Nephron (organoid): ENCODE data around the gene GRIK3.

Source experiments
- H3K27ac Mint-ChIP-seq, 3 experiments: 2 replicates each; pipeline ENCODE4 v1.8.0; 2020; ENCODE audit warnings: mixed read lengths in 3 of 3, mild to moderate bottlenecking in 2 of 3, moderate library complexity in 1 of 3
- H3K27me3 Mint-ChIP-seq: 2 replicates; pipeline ENCODE4 v1.8.0; 2021; ENCODE audit warnings: low read depth, mild to moderate bottlenecking, moderate library complexity, mixed read lengths
- H3K36me3 Mint-ChIP-seq: 2 replicates; pipeline ENCODE4 v1.8.0; 2020; ENCODE audit warnings: low read depth, mixed read lengths
- H3K4me1 Mint-ChIP-seq: 2 replicates; pipeline ENCODE4 v1.8.0; 2020; ENCODE audit warnings: mixed read lengths
- H3K4me3 Mint-ChIP-seq, 3 experiments: 2 replicates each; pipeline ENCODE4 v1.8.0; 2020; ENCODE audit warnings: mild to moderate bottlenecking in 3 of 3, mixed read lengths in 3 of 3, moderate library complexity in 2 of 3
- H3K9me3 Mint-ChIP-seq: 2 replicates; pipeline ENCODE4 v1.8.0; 2020; ENCODE audit warnings: mixed read lengths
- TF ChIP-seq, protein P1 (sequence below), 3 experiments: fragments of 200-600 bp; sonication (generic); IDR thresholded peaks; one replicate each; pipeline ENCODE4 v1.5.0; 2021; ENCODE audit warnings: antibody characterized with exemption in 3 of 3; ENCODE audit not compliant: unreplicated experiment in 3 of 3

The GRIK3 gene

DNA sequence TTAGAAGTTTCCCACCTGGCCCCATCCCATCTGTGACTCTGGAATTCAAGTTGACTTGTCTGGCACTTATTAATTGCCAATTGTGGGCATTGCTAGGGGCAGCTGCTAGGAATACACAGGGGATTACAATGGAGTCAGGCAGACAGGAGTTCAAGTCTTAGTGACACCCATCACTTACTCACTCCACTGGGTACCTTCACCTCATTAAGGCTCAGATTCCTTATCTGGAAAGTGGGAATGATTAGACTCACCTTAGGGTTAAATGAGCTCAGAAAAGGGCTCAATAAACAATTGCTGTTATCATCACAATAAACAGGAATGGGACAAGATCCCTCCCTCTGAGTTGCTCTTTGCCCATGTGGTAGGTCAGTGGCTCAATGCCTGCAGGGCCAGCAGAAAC, 18.2 kb downstream of the GRIK3 start:
- H3K4me3 Mint-ChIP-seq = no peak overlapping the region
- TF ChIP-seq, protein P1, sequence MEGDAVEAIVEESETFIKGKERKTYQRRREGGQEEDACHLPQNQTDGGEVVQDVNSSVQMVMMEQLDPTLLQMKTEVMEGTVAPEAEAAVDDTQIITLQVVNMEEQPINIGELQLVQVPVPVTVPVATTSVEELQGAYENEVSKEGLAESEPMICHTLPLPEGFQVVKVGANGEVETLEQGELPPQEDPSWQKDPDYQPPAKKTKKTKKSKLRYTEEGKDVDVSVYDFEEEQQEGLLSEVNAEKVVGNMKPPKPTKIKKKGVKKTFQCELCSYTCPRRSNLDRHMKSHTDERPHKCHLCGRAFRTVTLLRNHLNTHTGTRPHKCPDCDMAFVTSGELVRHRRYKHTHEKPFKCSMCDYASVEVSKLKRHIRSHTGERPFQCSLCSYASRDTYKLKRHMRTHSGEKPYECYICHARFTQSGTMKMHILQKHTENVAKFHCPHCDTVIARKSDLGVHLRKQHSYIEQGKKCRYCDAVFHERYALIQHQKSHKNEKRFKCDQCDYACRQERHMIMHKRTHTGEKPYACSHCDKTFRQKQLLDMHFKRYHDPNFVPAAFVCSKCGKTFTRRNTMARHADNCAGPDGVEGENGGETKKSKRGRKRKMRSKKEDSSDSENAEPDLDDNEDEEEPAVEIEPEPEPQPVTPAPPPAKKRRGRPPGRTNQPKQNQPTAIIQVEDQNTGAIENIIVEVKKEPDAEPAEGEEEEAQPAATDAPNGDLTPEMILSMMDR (IDR thresholded peaks at IDR 0.05; ENCODE audit: unreplicated experiment in 3 of 3) = no peak
- H3K27ac Mint-ChIP-seq = no peak overlapping the region
- H3K27me3 Mint-ChIP-seq = peaks cover 54% of the 10 kb centered on the region
- H3K9me3 Mint-ChIP-seq = no peaks in the 10 kb centered on the region
- H3K4me1 Mint-ChIP-seq = no peaks in the 10 kb centered on the region
- H3K36me3 Mint-ChIP-seq = no peaks in the 10 kb centered on the region

DNA sequence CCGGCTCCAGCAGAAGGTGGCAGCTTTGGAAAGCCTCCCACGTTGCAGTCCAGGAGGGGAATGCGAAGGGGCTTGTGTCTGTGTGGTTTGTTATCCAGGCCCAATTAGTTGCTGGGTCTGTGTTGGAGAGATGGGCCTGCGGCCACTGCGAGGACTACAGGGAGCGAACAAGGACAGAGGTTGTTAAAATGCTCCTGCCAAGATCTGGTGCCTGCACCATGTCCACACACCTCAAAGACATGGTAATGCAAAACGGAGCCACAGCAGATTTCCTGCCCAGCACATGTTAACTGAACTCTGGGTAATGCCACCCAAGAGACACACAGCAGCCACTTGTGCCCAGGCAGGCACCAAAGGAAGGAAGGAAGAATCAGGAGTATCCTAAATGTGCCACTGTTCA, 18.6 kb downstream of the GRIK3 start:
- H3K36me3 Mint-ChIP-seq = no peaks in the 10 kb centered on the region
- H3K27ac Mint-ChIP-seq = no peak overlapping the region
- H3K4me3 Mint-ChIP-seq = no peak overlapping the region
- H3K9me3 Mint-ChIP-seq = no peaks in the 10 kb centered on the region
- no peaks in the 10 kb centered on the region for H3K4me1 Mint-ChIP-seq
- peaks cover 50% of the 10 kb centered on the region for H3K27me3 Mint-ChIP-seq
- TF ChIP-seq, protein P1 (IDR thresholded peaks at IDR 0.05; ENCODE audit: unreplicated experiment in 3 of 3) = no peak

DNA sequence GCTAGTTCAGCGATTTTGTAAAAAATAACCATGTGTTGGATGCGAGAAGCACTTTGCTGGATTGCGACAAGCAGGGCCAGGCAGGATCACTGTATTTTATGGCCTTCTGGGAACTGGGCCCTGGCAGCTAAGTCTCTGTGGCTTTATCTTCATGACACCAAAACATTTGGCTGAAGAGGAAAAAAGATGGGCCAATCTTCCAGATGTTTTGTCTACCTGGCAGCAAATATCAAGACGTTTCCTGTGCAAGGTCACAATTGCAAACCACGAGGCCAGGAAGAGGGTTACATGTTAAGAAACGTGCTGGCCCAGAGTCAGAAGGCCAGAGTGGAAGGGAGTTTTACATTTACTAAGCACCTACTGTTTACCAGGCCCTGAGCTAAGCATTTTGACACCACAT, 22.1 kb downstream of the GRIK3 start:
- H3K4me3 Mint-ChIP-seq = no peak overlapping the region
- TF ChIP-seq, protein P1 (IDR thresholded peaks at IDR 0.05; ENCODE audit: unreplicated experiment in 3 of 3) = no peak
- no peaks in the 10 kb centered on the region for H3K36me3 Mint-ChIP-seq
- peaks cover 48% of the 10 kb centered on the region for H3K27me3 Mint-ChIP-seq
- no peaks in the 10 kb centered on the region for H3K9me3 Mint-ChIP-seq
- no peak overlapping the region for H3K27ac Mint-ChIP-seq
- H3K4me1 Mint-ChIP-seq = peaks cover 8% of the 10 kb centered on the region

DNA sequence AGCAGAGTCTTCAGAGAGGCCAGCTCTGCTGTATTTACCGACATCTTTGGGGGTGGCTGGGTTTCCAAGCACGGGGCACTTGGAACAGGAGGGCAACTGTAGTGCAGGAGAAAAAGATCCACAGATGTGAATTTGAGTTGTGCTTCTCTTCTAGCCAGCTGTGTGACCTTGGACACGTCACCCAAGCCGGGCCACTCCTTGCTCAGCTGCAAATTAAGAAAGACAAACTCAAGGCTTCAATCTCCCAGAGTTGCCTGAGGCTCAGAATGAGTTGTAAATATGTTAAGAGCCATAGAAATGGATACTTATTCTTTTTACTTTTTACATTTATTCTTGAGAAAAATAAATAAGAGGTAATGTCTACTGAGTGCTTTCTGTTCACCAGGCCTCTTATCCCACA, 24.3 kb downstream of the GRIK3 start:
- no peaks in the 10 kb centered on the region for H3K36me3 Mint-ChIP-seq
- H3K27ac Mint-ChIP-seq = peak overlapping the region in 1 of 3 experiments; percentile 29
- H3K27me3 Mint-ChIP-seq = peaks cover 50% of the 10 kb centered on the region
- peaks cover 8% of the 10 kb centered on the region for H3K4me1 Mint-ChIP-seq
- no peaks in the 10 kb centered on the region for H3K9me3 Mint-ChIP-seq
- TF ChIP-seq, protein P1 (IDR thresholded peaks at IDR 0.05; ENCODE audit: unreplicated experiment in 3 of 3) = no peak
- H3K4me3 Mint-ChIP-seq = no peak overlapping the region

DNA sequence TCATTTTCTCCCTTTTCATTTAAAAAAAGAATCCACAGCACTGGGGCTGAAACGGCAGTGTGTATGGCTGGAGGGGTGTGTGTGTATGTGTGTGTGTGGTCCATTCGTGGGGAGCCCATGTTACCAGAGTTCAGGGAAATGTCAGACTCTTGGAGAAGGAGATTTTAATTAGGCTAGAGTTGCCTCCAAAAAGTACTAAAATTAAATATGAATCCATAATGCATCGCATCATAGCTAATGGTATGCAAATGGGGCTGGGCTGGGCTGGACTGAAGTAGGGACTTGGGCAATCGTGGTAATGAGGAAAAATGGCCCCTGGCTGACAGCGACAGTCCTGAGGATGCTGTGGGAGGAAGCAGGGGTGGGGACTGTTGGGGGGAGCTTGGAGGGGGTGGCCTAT, 24.8 kb downstream of the GRIK3 start:
- Mint-ChIP-seq H3K27ac (peak overlapping the region in 2 of 3 experiments; percentile 14 to 29), H3K4me3 (no peak overlapping the region), H3K27me3 (peaks cover 50% of the 10 kb centered on the region), H3K9me3 (no peaks in the 10 kb centered on the region), H3K36me3 (no peaks in the 10 kb centered on the region), H3K4me1 (peaks cover 8% of the 10 kb centered on the region)
- TF ChIP-seq, protein P1 (IDR thresholded peaks at IDR 0.05; ENCODE audit: unreplicated experiment in 3 of 3) = no peak

DNA sequence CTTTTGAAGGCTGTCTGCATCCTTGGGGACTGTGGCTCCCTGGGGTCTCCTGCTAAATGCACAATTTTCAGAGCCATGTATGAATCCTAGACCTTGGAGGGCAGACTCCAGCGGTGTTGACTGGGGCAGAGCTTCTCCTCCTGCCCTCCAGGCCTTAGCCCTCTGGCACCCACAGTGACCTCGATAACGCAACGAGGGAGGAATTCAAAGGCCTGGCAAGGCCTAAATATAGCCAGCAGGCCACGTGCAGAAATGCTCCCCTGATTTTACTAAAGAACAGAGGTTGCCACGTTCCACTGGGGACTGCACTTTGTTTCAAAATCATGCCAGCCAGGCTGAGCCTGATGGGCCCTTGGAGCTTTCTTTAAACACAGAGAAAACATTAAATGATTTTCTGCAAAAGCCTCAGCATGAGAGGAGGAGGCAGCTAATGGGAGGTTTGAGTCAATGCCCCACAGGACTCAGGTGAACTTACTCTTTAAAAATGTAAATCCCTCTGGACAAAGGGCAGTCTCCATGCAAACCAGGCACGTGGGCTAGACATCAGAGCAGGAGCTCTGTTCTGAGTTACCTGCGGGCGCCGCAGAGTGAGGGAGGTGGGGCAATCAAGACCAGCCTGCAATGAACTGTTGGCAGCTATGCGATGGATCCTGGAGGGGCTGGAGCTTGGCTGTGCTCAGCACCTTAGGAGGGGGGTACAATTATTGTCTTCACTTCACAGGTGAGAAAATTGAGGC, 28.0 kb downstream of the GRIK3 start:
- peaks cover 63% of the 10 kb centered on the region for H3K27me3 Mint-ChIP-seq
- no peak overlapping the region for H3K4me3 Mint-ChIP-seq
- H3K27ac Mint-ChIP-seq = no peak overlapping the region
- TF ChIP-seq, protein P1 (IDR thresholded peaks at IDR 0.05; ENCODE audit: unreplicated experiment in 3 of 3) = no peak
- no peaks in the 10 kb centered on the region for H3K36me3 Mint-ChIP-seq
- H3K9me3 Mint-ChIP-seq = no peaks in the 10 kb centered on the region
- peaks cover 8% of the 10 kb centered on the region for H3K4me1 Mint-ChIP-seq
